Progenitor cell of endocrine pancreas (in vitro differentiated cells): ENCODE measurements around the gene MIA. TPM values are rescaled to one million over a fixed set of nuclear protein-coding genes. Genes with fewer than 3 reads are reported as not detected.

Source experiments
- DNase-seq: peaks from one replicate; pipeline ENCODE4 v3.0.0; 2021; ENCODE audit warnings: low spot score; ENCODE audit not compliant: unreplicated experiment
- H3K27ac Mint-ChIP-seq: 2 replicates; pipeline ENCODE4 v1.8.0; 2021; ENCODE audit warnings: mild to moderate bottlenecking, moderate library complexity, mixed read lengths
- H3K27me3 Mint-ChIP-seq: 2 replicates; pipeline ENCODE4 v1.8.0; 2021; ENCODE audit warnings: mixed read lengths
- H3K36me3 Mint-ChIP-seq: 2 replicates; pipeline ENCODE4 v1.8.0; 2022; ENCODE audit warnings: mixed read lengths; ENCODE audit not compliant: insufficient read depth
- H3K4me1 Mint-ChIP-seq: 2 replicates; pipeline ENCODE4 v1.8.0; 2021; ENCODE audit warnings: low read depth, mixed read lengths
- H3K4me3 Mint-ChIP-seq: 2 replicates; pipeline ENCODE4 v1.8.0; 2021; ENCODE audit warnings: low read depth, mild to moderate bottlenecking, moderate library complexity, mixed read lengths
- H3K9me3 Mint-ChIP-seq: 2 replicates; pipeline ENCODE4 v1.8.0; 2021; ENCODE audit warnings: low read depth, mixed read lengths
- total RNA-seq: library from RNA; stranded (reverse); gene quantifications from 2 replicates; pipeline ENCODE4 v1.2.1, GENCODE V29; 2021
- TF ChIP-seq, protein P1 (sequence below): fragments of 200-600 bp; sonication (generic); IDR thresholded peaks from one replicate; pipeline ENCODE4 v1.5.0; 2021; ENCODE audit warnings: antibody characterized with exemption, mild to moderate bottlenecking; ENCODE audit not compliant: unreplicated experiment

The MIA gene
- total RNA-seq, 1 donor from 2014 or later: 8.5 TPM

DNA sequence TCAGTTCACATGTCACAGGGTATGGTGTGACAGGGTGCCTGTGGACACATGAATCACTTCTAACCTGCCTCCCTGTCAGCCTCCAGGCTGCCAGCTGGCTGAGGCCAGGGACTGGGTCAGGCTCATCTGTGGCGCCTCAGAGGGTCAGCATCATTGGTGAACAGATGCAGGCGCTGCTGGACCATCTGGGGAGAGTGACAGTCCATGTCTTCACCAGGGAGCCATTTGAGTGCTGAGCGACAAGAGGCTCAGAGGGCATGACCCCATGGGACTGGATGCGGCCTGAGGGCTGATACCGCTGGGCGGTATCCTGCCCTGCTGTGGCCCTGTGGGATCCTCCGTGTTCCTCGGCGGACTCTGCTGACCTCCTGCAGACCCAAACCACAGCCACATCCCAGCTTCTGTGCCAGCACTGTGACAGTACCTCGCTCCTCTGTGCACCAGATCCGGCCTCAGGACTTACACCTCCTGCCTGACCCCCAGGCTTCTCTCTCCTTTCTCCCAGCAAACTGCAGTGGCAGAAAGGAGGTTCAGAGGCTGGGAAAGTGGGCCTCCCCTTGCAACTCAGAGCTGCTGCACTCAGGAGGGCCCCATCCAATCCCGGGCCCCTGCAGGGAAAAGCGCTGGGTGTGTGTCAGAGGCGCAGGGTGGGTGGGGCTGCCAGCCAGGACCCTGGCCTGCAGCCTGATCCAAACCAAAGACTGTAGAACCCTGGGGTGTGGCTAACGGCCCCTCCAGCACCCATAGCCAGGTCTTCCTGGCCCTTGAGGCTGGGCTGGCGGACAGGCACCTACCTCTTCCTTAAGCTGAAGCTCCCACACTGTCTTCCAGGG, 35.2 kb upstream of the MIA start:
- Mint-ChIP-seq H3K36me3 (peaks cover 9% of the 10 kb centered on the region), H3K27ac (no peak overlapping the region), H3K4me1 (no peaks in the 10 kb centered on the region)

DNA sequence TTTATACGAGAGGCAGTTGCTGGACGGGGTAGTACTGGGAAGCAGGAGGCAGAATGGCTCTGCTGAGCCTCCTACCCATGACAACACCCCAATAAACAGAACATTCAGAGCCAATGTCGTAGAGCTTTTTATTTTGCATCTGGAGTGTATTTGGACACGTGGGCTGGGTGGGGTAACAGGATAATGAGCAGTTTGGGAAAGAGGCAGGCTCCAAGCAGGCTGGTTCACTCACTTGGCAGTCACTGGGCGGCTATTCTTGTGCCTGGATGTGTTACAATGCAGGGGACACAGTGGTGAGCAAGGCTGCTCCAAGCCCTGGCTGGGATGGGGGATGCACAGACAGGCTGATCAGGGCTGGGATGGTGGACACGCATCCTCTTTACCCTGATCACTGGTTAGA, 34.6 kb upstream of the MIA start:
- TF ChIP-seq, protein P1, sequence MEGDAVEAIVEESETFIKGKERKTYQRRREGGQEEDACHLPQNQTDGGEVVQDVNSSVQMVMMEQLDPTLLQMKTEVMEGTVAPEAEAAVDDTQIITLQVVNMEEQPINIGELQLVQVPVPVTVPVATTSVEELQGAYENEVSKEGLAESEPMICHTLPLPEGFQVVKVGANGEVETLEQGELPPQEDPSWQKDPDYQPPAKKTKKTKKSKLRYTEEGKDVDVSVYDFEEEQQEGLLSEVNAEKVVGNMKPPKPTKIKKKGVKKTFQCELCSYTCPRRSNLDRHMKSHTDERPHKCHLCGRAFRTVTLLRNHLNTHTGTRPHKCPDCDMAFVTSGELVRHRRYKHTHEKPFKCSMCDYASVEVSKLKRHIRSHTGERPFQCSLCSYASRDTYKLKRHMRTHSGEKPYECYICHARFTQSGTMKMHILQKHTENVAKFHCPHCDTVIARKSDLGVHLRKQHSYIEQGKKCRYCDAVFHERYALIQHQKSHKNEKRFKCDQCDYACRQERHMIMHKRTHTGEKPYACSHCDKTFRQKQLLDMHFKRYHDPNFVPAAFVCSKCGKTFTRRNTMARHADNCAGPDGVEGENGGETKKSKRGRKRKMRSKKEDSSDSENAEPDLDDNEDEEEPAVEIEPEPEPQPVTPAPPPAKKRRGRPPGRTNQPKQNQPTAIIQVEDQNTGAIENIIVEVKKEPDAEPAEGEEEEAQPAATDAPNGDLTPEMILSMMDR: no peak
- Mint-ChIP-seq H3K4me1 (no peaks in the 10 kb centered on the region), H3K4me3 (no peak overlapping the region), H3K27ac (peak overlapping the region; percentile 21), H3K9me3 (no peaks in the 10 kb centered on the region), H3K27me3 (no peaks in the 10 kb centered on the region), H3K36me3 (peaks cover 5% of the 10 kb centered on the region)
- no peak for DNase-seq

More for the DNA sequence above, 35.2 kb upstream of the MIA start:
- TF ChIP-seq, protein P1: no peak
- Mint-ChIP-seq H3K4me3 (no peak overlapping the region), H3K9me3 (no peaks in the 10 kb centered on the region), H3K27me3 (no peaks in the 10 kb centered on the region)
- no peak for DNase-seq

DNA sequence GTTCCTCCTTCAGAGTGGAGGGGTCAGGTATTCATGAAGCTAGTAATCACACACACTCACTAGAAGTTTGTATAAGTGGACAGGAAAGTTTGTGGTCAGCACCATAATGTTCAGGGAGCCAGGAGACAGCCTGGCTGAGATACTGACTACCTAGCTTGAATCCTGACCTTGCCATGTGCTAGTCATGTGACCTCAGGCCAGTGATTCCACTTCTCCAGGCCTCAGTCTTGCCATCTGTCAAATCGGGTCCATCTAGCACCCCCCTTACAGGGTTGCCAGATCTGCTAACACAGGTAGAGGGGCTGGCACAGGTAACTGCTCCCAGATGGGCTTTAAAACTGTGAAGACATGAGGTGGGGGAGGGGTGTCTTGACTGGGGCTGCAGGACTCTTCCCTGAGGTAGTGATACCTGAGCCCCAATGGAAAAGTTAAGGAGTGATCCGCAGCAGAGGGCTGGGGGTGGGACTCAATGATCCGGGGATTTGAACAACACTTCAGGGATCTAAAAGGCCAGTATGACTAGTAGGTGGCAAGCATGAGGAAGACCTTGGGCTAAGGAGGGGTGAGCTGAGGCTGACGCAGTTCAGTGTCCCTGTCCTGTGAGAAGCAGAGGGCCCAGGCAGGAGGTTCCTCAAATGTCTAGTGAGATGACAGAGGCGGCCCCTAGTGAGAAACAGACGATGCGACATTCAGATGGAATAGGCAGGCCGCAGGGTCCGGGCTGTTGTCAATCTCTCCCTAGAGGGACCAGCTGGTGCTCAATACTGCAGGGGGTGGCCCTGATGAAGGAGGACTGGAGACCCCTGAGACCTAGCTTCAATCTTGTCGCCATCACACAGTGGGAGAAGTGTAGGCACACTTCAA, 33.6 kb upstream of the MIA start:
- Mint-ChIP-seq H3K4me1 (no peaks in the 10 kb centered on the region), H3K36me3 (peaks cover 5% of the 10 kb centered on the region), H3K9me3 (no peaks in the 10 kb centered on the region), H3K27me3 (no peaks in the 10 kb centered on the region), H3K27ac (peak overlapping the region; percentile 79), H3K4me3 (no peak overlapping the region)
- TF ChIP-seq, protein P1: no peak
- DNase-seq: no peak

DNA sequence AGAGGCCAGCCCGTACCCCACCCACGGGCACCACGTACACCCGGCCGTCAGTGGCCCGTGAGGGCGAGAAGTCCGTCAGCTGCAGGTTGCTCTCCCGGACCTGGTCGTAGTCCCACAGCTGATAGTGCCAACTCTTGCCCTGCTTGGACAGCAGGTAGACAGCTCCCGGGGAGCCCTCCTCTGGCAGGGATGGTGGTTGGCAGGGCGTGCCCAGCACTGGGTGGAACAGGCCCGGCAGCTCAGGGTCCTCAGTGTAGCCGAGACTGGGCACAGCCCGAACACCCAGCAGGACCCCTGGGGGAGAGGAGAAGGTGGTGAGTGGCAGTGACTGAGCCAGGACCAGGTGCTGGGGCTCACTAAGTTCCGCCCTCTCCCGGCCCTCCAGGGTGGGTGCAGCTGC, 32.8 kb upstream of the MIA start:
- no peak for DNase-seq
- Mint-ChIP-seq H3K4me1 (no peaks in the 10 kb centered on the region), H3K27me3 (no peaks in the 10 kb centered on the region), H3K27ac (no peak overlapping the region), H3K4me3 (no peak overlapping the region), H3K9me3 (no peaks in the 10 kb centered on the region), H3K36me3 (peaks cover 4% of the 10 kb centered on the region)
- TF ChIP-seq, protein P1: no peak

GRCh38 chr19:40742886-40743285, 32.4 kb upstream of the MIA start:
- Mint-ChIP-seq H3K4me1 (no peaks in the 10 kb centered on the region), H3K4me3 (no peak overlapping the region), H3K36me3 (peaks cover 1% of the 10 kb centered on the region), H3K27me3 (no peaks in the 10 kb centered on the region), H3K27ac (no peak overlapping the region), H3K9me3 (no peaks in the 10 kb centered on the region)
- TF ChIP-seq, protein P1: no peak
- DNase-seq: no peak
